Keratinocyte (primary cell): Measurements from ENCODE around the gene CDC42. TPM values are rescaled to one million over a fixed set of nuclear protein-coding genes. Genes with fewer than 3 reads are reported as not detected.

Experiments used
- DNase-seq: peaks from one replicate; pipeline ENCODE4 v3.0.0-alpha.2; 2011; ENCODE audit warnings: low read depth, missing footprints, low spot score
- FAIRE-seq: peaks from 2 replicates; lab custom pipeline; 2011; peaks lifted over from hg19 to GRCh38; lab: Jason Lieb, UNC
- H2AFZ ChIP-seq: 2 replicates; pipeline ENCODE4 v1.6.0; 2012; ENCODE audit warnings: low read length, control low read depth, inconsistent platforms; ENCODE audit not compliant: control insufficient read depth
- H3K27ac ChIP-seq: 2 replicates; pipeline ENCODE4 v1.5.1; 2011; ENCODE audit warnings: low read length; ENCODE audit not compliant: control insufficient read depth, insufficient read depth
- H3K27me3 ChIP-seq: 3 replicates; pipeline ENCODE4 v1.6.0; 2011; ENCODE audit warnings: low read length; ENCODE audit not compliant: control insufficient read depth, insufficient read depth; ENCODE audit errors: extremely low read depth
- H3K36me3 ChIP-seq, 2 experiments: 2 replicates in 1 of 2; 3 replicates in 1 of 2; pipeline ENCODE4 v1.5.1; 2011; ENCODE audit warnings: low read length in 2 of 2, mild to moderate bottlenecking in 1 of 2; ENCODE audit not compliant: control insufficient read depth in 2 of 2, insufficient read depth in 2 of 2; ENCODE audit errors: extremely low read depth in 1 of 2
- H3K4me1 ChIP-seq: 3 replicates; pipeline ENCODE4 v1.5.1; 2011; ENCODE audit warnings: low read length; ENCODE audit not compliant: control insufficient read depth, insufficient read depth; ENCODE audit errors: extremely low read depth
- H3K4me2 ChIP-seq: 3 replicates; pipeline ENCODE4 v1.6.0; 2011; ENCODE audit warnings: low read depth, low read length; ENCODE audit not compliant: control insufficient read depth, insufficient read depth; ENCODE audit errors: extremely low read depth
- H3K4me3 ChIP-seq, 3 experiments: fragments of 200-600 bp in 1 of 3; sonication (generic) in 1 of 3; 2 replicates in 2 of 3; 3 replicates in 1 of 3; pipeline ENCODE4 v1.5.1; 2011 to 2016; ENCODE audit warnings: low read length in 3 of 3, mild to moderate bottlenecking in 3 of 3, control low read depth in 2 of 3, inconsistent platforms in 1 of 3, low read depth in 1 of 3, mixed read lengths in 1 of 3, mixed run types in 1 of 3, moderate library complexity in 1 of 3; ENCODE audit not compliant: control insufficient read depth in 2 of 3, insufficient read depth in 2 of 3; ENCODE audit errors: extremely low read depth in 1 of 3
- H3K79me2 ChIP-seq: 2 replicates; pipeline ENCODE4 v1.6.0; 2012; ENCODE audit warnings: low read length; ENCODE audit not compliant: control insufficient read depth, insufficient read depth
- H3K9ac ChIP-seq: 3 replicates; pipeline ENCODE4 v1.6.0; 2011; ENCODE audit warnings: low read length; ENCODE audit not compliant: control insufficient read depth, insufficient read depth; ENCODE audit errors: extremely low read depth
- H3K9me1 ChIP-seq: 3 replicates; pipeline ENCODE4 v1.6.0; 2011; ENCODE audit warnings: low read length; ENCODE audit not compliant: control insufficient read depth, insufficient read depth; ENCODE audit errors: extremely low read depth
- H3K9me3 ChIP-seq: 2 replicates; pipeline ENCODE4 v1.5.1; 2012; ENCODE audit warnings: low read depth, low read length; ENCODE audit not compliant: control insufficient read depth
- H4K20me1 ChIP-seq: 3 replicates; pipeline ENCODE4 v1.6.0; 2011; ENCODE audit warnings: low read length; ENCODE audit not compliant: control insufficient read depth, insufficient read depth; ENCODE audit errors: extremely low read depth
- CTCF ChIP-seq, 3 experiments: IDR thresholded peaks in 1 of 3; conservative IDR thresholded peaks in 1 of 3; optimal IDR thresholded peaks in 1 of 3; 2 replicates in 2 of 3; 3 replicates in 1 of 3; pipeline versions ENCODE3 to v1.5.1; 2011; ENCODE audit warnings: low read length in 3 of 3, mild to moderate bottlenecking in 3 of 3, moderate library complexity in 2 of 3, control low read depth in 1 of 3, inconsistent platforms in 1 of 3; ENCODE audit not compliant: insufficient read depth in 2 of 3; ENCODE audit errors: extremely low read depth in 1 of 3
- EZH2 ChIP-seq: IDR thresholded peaks from one replicate; pipeline ENCODE4 v1.6.1; 2012; ENCODE audit warnings: inconsistent platforms, mild to moderate bottlenecking, low read length, moderate library complexity
- dilution Hi-C: fragments of 300-500 bp; cut with MboI; formaldehyde crosslinking; loops from one replicate; pipeline ENCODE4 v1.7.0; 2020; ENCODE audit warnings: low sequenced_read_pairs; ENCODE audit not compliant: extremely low pct_ligation_motif_present
- polyA plus RNA-seq, 5 experiments: library from polyadenylated mRNA; depleted of rRNA in 3 of 5; stranded (reverse) in 3 of 5; stranded (forward) in 1 of 5; unstranded in 1 of 5; fragments of >200 nt; gene quantifications; 1 replicate in 1 of 5; 2 replicates in 3 of 5; 3 replicates in 1 of 5; pipeline versions ENCODE4 v1.2.1 to v1.2.3, GENCODE V29; 2011 to 2012; ENCODE audit warnings: missing spikeins in 2 of 5, low read depth in 1 of 5, low replicate concordance in 1 of 5

Gene CDC42
- polyA plus RNA-seq, 1 donor (not counting 4 experiments of a cell fraction or from before 2014, with no cell fraction given), result 499 TPM

- Histone ChIP-seq H3K4me1 (peaks cover 31% of the 10 kb centered on the region), H3K27me3 (no peaks in the 10 kb centered on the region), H3K9ac (peak overlapping the region; percentile 98), H3K4me2 (peak overlapping the region; percentile 87), H4K20me1 (peaks cover 37% of the 10 kb centered on the region), H3K9me1 (no peaks in the 10 kb centered on the region), H3K4me3 (peak overlapping the region; percentile 53 to 99 (median 99)), H2AFZ (no peak overlapping the region), H3K9me3 (no peaks in the 10 kb centered on the region), H3K36me3 (peaks cover 0 to 16% of the 10 kb centered on the region in 2 experiments), H3K79me2 (peaks cover 50% of the 10 kb centered on the region), H3K27ac (peak overlapping the region; percentile 98)
- FAIRE-seq (no peak), DNase-seq (no peak)
- TF ChIP-seq EZH2 (no peak), CTCF (optimal IDR thresholded peaks at IDR 0.05 in 1 of 3, IDR thresholded peaks at IDR 0.05 in 1 of 3, conservative IDR thresholded peaks at IDR 0.05 in 1 of 3; ENCODE audit: extremely low read depth in 1 of 3, insufficient read depth in 2 of 3, low read length in 3 of 3) (no peak)
- dilution Hi-C loops, result no loop called here
These were observed 730 bp downstream of the CDC42 start for GRCh38 chr1:22053017-22053860.

- peak overlapping the region; percentile 53 to 99 (median 99) for H3K4me3 ChIP-seq
- H3K9ac ChIP-seq, result peak overlapping the region; percentile 98
- H3K79me2 ChIP-seq, result peaks cover 59% of the 10 kb centered on the region
- H3K36me3 ChIP-seq, result peaks cover 0 to 17% of the 10 kb centered on the region in 2 experiments
- peak overlapping the region; percentile 98 for H3K27ac ChIP-seq
- no peaks in the 10 kb centered on the region for H3K9me1 ChIP-seq
- H4K20me1 ChIP-seq, result peaks cover 43% of the 10 kb centered on the region
- no peak overlapping the region for H2AFZ ChIP-seq
- H3K4me1 ChIP-seq, result peaks cover 27% of the 10 kb centered on the region
- no peaks in the 10 kb centered on the region for H3K27me3 ChIP-seq
- dilution Hi-C loops, result no loop called here
- FAIRE-seq, result no peak
- no peak for TF ChIP-seq EZH2
- no peak for TF ChIP-seq CTCF (optimal IDR thresholded peaks at IDR 0.05 in 1 of 3, IDR thresholded peaks at IDR 0.05 in 1 of 3, conservative IDR thresholded peaks at IDR 0.05 in 1 of 3; ENCODE audit: extremely low read depth in 1 of 3, insufficient read depth in 2 of 3, low read length in 3 of 3)
- H3K9me3 ChIP-seq, result no peaks in the 10 kb centered on the region
- H3K4me2 ChIP-seq, result peak overlapping the region; percentile 87
- DNase-seq, result no peak
These were observed 1.6 kb downstream of the CDC42 start for GRCh38 chr1:22053861-22054770.
